GM12878 (cell line): Measurements from ENCODE around the gene PIGU. TPM values are rescaled to one million over a fixed set of nuclear protein-coding genes. Genes with fewer than 3 reads are reported as not detected.
A peak's percentile ranks its signal among the peaks of the same experiment; 100 is the strongest.

Experiments used
- ATAC-seq: fragments of 200-7000 bp; cut with Tn5 transposase; 3 replicates; pipeline ENCODE4 v1.9.1; 2020; ENCODE audit warnings: mild to moderate bottlenecking, moderate library complexity
- BruUV-seq: library from RNA; stranded (reverse); fragments of 400-500 nt; replicated peaks from 2 replicates; lab custom pipeline; 2021; lab: Mats Ljungman, UMichigan
- CTCF ChIA-PET: fragments of 300-600 bp; sonication (Branson Sonifier 250); formaldehyde crosslinking; extraction: SDS; loops from one replicate; lab custom pipeline; 2021; ENCODE audit warnings: inconsistent platforms; lab: Yijun Ruan, JAX
- POLR2A ChIA-PET: fragments of 350-600 bp; formaldehyde crosslinking; extraction: SDS; loops from one replicate; lab custom pipeline; 2021; ENCODE audit warnings: inconsistent platforms; lab: Charles Lee
- RAD21 ChIA-PET: fragments of 300-600 bp; sonication (Branson Sonifier 250); formaldehyde crosslinking; loops from one replicate; lab custom pipeline; 2023; ENCODE audit warnings: antibody characterized with exemption; ENCODE audit not compliant: unreplicated experiment; lab: Charles Lee
- SMC1A ChIA-PET: fragments of 300-600 bp; sonication (Branson Sonifier 250); formaldehyde crosslinking; loops from one replicate; lab custom pipeline; 2023; ENCODE audit not compliant: unreplicated experiment, uncharacterized antibody; lab: Charles Lee
- DNase-seq: peaks from one replicate; pipeline ENCODE4 v3.0.0-alpha.2; 2011; ENCODE audit warnings: low read depth, low spot score
- FAIRE-seq: peaks from 3 replicates; lab custom pipeline; 2011; peaks lifted over from hg19 to GRCh38; lab: Jason Lieb, UNC
- H2AFZ ChIP-seq: 2 replicates; pipeline ENCODE4 v1.6.0; 2011; ENCODE audit warnings: low read depth, low read length, control low read depth; ENCODE audit not compliant: control insufficient read depth
- H3K27ac ChIP-seq: 2 replicates; pipeline ENCODE4 v1.5.1; 2011; ENCODE audit warnings: control low read depth; ENCODE audit not compliant: control insufficient read depth, insufficient read depth
- H3K27me3 ChIP-seq, 2 experiments: replicated peaks in 1 of 2; 2 replicates each; pipeline versions ENCODE4 v1.6.0 to v1.6.1; 2011; ENCODE audit warnings: low read length in 1 of 2; ENCODE audit not compliant: control insufficient read depth in 2 of 2, insufficient read depth in 2 of 2
- H3K36me3 ChIP-seq, 2 experiments: 2 replicates each; pipeline ENCODE4 v1.5.1; 2011; ENCODE audit warnings: low read length in 1 of 2; ENCODE audit not compliant: control insufficient read depth in 2 of 2, insufficient read depth in 2 of 2
- H3K4me1 ChIP-seq: 2 replicates; pipeline ENCODE4 v1.6.1; 2011; ENCODE audit warnings: mild to moderate bottlenecking, low read length, moderate library complexity, mixed read lengths; ENCODE audit not compliant: control insufficient read depth, insufficient read depth
- H3K4me2 ChIP-seq: 2 replicates; pipeline ENCODE4 v1.6.0; 2011; ENCODE audit warnings: control low read depth; ENCODE audit not compliant: control insufficient read depth, insufficient read depth
- H3K4me3 ChIP-seq: fragments of 200-600 bp; sonication (generic); 2 replicates; pipeline ENCODE4 v1.5.1; 2016
- H3K79me2 ChIP-seq: 2 replicates; pipeline ENCODE4 v1.6.0; 2011; ENCODE audit warnings: low read length; ENCODE audit not compliant: control insufficient read depth, insufficient read depth
- H3K9ac ChIP-seq: 2 replicates; pipeline ENCODE4 v1.8.0; 2011; ENCODE audit warnings: low read length, control low read depth, mixed read lengths; ENCODE audit not compliant: control insufficient read depth, insufficient read depth
- H3K9me3 ChIP-seq: replicated peaks from 3 replicates; pipeline ENCODE4 v1.5.1; 2011; ENCODE audit warnings: mild to moderate bottlenecking, low read length; ENCODE audit not compliant: control insufficient read depth, insufficient read depth
- H4K20me1 ChIP-seq: 2 replicates; pipeline ENCODE4 v1.6.0; 2011; ENCODE audit not compliant: control insufficient read depth, insufficient read depth
- BMI1 ChIP-seq: fragments of 450-650 bp; IDR thresholded peaks from 2 replicates; pipeline ENCODE4 v1.6.1; 2016; ENCODE audit warnings: mild to moderate bottlenecking, moderate library complexity, borderline replicate concordance
- CBX5 ChIP-seq: sonication (generic); IDR thresholded peaks from 2 replicates; pipeline ENCODE4 v1.6.1; 2016; ENCODE audit warnings: low read depth, moderate library complexity, mild to moderate bottlenecking, inconsistent platforms
- FOS ChIP-seq: IDR thresholded peaks from 3 replicates; pipeline ENCODE4 v1.6.1; 2011; ENCODE audit warnings: borderline replicate concordance; ENCODE audit not compliant: insufficient read length; ENCODE audit errors: extremely low read depth
- HCFC1 ChIP-seq: fragments of 150-350 bp; IDR thresholded peaks from 2 replicates; pipeline ENCODE4 v1.6.1; 2014; ENCODE audit warnings: low read length
- NBN ChIP-seq: fragments of 450-650 bp; IDR thresholded peaks from 2 replicates; pipeline ENCODE4 v1.6.1; 2016
- PAX5 ChIP-seq: IDR thresholded peaks from 2 replicates; pipeline ENCODE4 v1.6.1; 2011; ENCODE audit warnings: low read depth, low read length, borderline replicate concordance
- RAD21 ChIP-seq: IDR thresholded peaks from 2 replicates; pipeline ENCODE4 v1.6.1; 2011; ENCODE audit warnings: mild to moderate bottlenecking, low read depth, low read length, moderate library complexity; ENCODE audit not compliant: insufficient read depth
- TBL1XR1 ChIP-seq: IDR thresholded peaks from 2 replicates; pipeline ENCODE4 v1.6.1; 2012; ENCODE audit warnings: low read depth, low read length, improper control_type of control experiment
- WGBS: methylation state at CpG from one replicate; pipeline ENCODE4 v1.1.6; 2016; ENCODE audit warnings: low lambda C conversion rate; ENCODE audit not compliant: insufficient replicate concordance, insufficient coverage; ENCODE audit errors: missing lambda C conversion rate; 5-methylcytosine and 5-hydroxymethylcytosine counted together
- in situ Hi-C: fragments of 300-500 bp; cut with MboI; formaldehyde crosslinking; loops from 9 replicates; pipeline ENCODE4 v1.14.3; 2018; ENCODE audit warnings: mixed read lengths
- intact Hi-C: fragments of 100-400 bp; cut with micrococcal nuclease; formaldehyde crosslinking; loops from one replicate; pipeline ENCODE4 v1.14.2; 2022; ENCODE audit not compliant: unreplicated experiment
- polyA plus RNA-seq, 11 experiments: library from polyadenylated mRNA; depleted of rRNA in 4 of 11; unstranded in 6 of 11; stranded (reverse) in 5 of 11; fragments of >200 nt; fragmentation: Nextera tagmentation in 4 of 11; fragmentation: Illumina TruSeq in 1 of 11; extraction: Ambion mirVana in 4 of 11; extraction: Trizol in 1 of 11; gene quantifications; 1 replicate in 1 of 11; 2 replicates in 10 of 11; pipeline versions ENCODE4 v1.2.1 to v1.2.3, GENCODE V29; 2011 to 2016; ENCODE audit warnings: inconsistent platforms in 2 of 11, missing spikeins in 2 of 11, low read depth in 1 of 11
- total RNA-seq, 4 experiments: library from RNA; depleted of rRNA in 3 of 4; stranded (reverse); fragments of >200 nt in 3 of 4; fragmentation: Illumina TruSeq in 1 of 4; extraction: Trizol in 1 of 4; gene quantifications; 2 replicates each; pipeline versions ENCODE4 v1.2.1 to v1.2.3, GENCODE V29; 2013 to 2021
- TF ChIP-seq, protein P1 (sequence below): IDR thresholded peaks from 2 replicates; pipeline ENCODE4 v1.6.1; 2011; ENCODE audit warnings: low read depth, low read length, improper control_type of control experiment, borderline replicate concordance
- TF ChIP-seq, protein P2 (sequence below): IDR thresholded peaks from 2 replicates; pipeline ENCODE4 v1.6.1; 2011; ENCODE audit warnings: borderline replicate concordance, low read depth, mild to moderate bottlenecking, moderate library complexity, low read length; ENCODE audit not compliant: insufficient read depth, poor library complexity, severe bottlenecking
- TF ChIP-seq, protein P3 (sequence below): fragments of 450-650 bp; IDR thresholded peaks from 2 replicates; pipeline ENCODE4 v1.6.1; 2018; ENCODE audit warnings: borderline replicate concordance, mild to moderate bottlenecking; ENCODE audit not compliant: partially characterized antibody
- TF ChIP-seq, protein P4 (sequence below): fragments of 450-650 bp; IDR thresholded peaks from 2 replicates; pipeline ENCODE4 v1.6.1; 2017; ENCODE audit warnings: mild to moderate bottlenecking, moderate library complexity

The PIGU gene
- total and polyA plus RNA-seq, 10 of the 15 experiments (the other 5 are each of a cell fraction or from before 2014, with no cell fraction given) = 4.1 to 88.2 (median 25.0) TPM

GRCh38 chr20:34579979-34580940 is 96.6 kb downstream of the PIGU start:
- peaks cover 2 to 11% of the 10 kb centered on the region in 2 experiments; a peak in 3 of 4 replicates for H3K36me3 ChIP-seq
- no peak overlapping the region for H3K4me3 ChIP-seq
- intact Hi-C loops = no loop called here
- no peak overlapping the region for H3K4me2 ChIP-seq
- H3K9me3 ChIP-seq = no peaks in the 10 kb centered on the region; the same call in 2 of the 3 replicates
- BruUV-seq = no TSS peak
- RAD21 ChIA-PET = interaction anchor here (2.3 kb wide), 1 partner anchor 190 kb away, joined by 8 read pairs; no protein-coding TSS in a partner anchor
- in situ Hi-C loops = no loop called here
- POLR2A ChIA-PET = interaction anchor here (0.9 to 1.4 kb wide), 2 partner anchors 12 to 65 kb away, joined by 3 to 4 read pairs; no protein-coding TSS in a partner anchor
- SMC1A ChIA-PET = interaction anchor here (0.5 to 1.3 kb wide), 2 partner anchors 93 to 123 kb away, joined by 3 to 5 read pairs; partner anchors contain the start of gene TP53INP2
- no peak overlapping the region for H3K9ac ChIP-seq
- no peak overlapping the region; the same call in 1 of the 2 replicates for H2AFZ ChIP-seq
- no peaks in the 10 kb centered on the region for H4K20me1 ChIP-seq
- H3K79me2 ChIP-seq = no peaks in the 10 kb centered on the region
- WGBS = 58% methylated on average over 7 of the region's 7 CpGs
- CTCF ChIA-PET = interaction anchor here (1.0 to 1.8 kb wide), 4 partner anchors 18 to 190 kb away, joined by 3 to 9 read pairs (median 6); no protein-coding TSS in a partner anchor
- no peaks in the 10 kb centered on the region for H3K27me3 ChIP-seq
- DNase-seq = peak; percentile 67
- FAIRE-seq = peak; percentile 94
- H3K27ac ChIP-seq = peak overlapping the region; percentile 50
- peak; percentile 88 for ATAC-seq
- H3K4me1 ChIP-seq = peaks cover 13% of the 10 kb centered on the region
- TF ChIP-seq BMI1 = no peak
- no peak for TF ChIP-seq PAX5
- TF ChIP-seq TBL1XR1 = no peak
- TF ChIP-seq, protein P1, sequence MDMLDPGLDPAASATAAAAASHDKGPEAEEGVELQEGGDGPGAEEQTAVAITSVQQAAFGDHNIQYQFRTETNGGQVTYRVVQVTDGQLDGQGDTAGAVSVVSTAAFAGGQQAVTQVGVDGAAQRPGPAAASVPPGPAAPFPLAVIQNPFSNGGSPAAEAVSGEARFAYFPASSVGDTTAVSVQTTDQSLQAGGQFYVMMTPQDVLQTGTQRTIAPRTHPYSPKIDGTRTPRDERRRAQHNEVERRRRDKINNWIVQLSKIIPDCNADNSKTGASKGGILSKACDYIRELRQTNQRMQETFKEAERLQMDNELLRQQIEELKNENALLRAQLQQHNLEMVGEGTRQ = no peak
- TF ChIP-seq HCFC1 = no peak
- TF ChIP-seq, protein P2, sequence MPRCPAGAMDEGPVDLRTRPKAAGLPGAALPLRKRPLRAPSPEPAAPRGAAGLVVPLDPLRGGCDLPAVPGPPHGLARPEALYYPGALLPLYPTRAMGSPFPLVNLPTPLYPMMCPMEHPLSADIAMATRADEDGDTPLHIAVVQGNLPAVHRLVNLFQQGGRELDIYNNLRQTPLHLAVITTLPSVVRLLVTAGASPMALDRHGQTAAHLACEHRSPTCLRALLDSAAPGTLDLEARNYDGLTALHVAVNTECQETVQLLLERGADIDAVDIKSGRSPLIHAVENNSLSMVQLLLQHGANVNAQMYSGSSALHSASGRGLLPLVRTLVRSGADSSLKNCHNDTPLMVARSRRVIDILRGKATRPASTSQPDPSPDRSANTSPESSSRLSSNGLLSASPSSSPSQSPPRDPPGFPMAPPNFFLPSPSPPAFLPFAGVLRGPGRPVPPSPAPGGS = no peak
- TF ChIP-seq, protein P3, sequence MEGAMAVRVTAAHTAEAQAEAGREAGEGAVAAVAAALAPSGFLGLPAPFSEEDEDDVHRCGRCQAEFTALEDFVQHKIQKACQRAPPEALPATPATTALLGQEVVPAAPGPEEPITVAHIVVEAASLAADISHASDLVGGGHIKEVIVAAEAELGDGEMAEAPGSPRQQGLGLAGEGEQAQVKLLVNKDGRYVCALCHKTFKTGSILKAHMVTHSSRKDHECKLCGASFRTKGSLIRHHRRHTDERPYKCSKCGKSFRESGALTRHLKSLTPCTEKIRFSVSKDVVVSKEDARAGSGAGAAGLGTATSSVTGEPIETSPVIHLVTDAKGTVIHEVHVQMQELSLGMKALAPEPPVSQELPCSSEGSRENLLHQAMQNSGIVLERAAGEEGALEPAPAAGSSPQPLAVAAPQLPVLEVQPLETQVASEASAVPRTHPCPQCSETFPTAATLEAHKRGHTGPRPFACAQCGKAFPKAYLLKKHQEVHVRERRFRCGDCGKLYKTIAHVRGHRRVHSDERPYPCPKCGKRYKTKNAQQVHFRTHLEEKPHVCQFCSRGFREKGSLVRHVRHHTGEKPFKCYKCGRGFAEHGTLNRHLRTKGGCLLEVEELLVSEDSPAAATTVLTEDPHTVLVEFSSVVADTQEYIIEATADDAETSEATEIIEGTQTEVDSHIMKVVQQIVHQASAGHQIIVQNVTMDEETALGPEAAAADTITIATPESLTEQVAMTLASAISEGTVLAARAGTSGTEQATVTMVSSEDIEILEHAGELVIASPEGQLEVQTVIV = no peak
- TF ChIP-seq, protein P4, sequence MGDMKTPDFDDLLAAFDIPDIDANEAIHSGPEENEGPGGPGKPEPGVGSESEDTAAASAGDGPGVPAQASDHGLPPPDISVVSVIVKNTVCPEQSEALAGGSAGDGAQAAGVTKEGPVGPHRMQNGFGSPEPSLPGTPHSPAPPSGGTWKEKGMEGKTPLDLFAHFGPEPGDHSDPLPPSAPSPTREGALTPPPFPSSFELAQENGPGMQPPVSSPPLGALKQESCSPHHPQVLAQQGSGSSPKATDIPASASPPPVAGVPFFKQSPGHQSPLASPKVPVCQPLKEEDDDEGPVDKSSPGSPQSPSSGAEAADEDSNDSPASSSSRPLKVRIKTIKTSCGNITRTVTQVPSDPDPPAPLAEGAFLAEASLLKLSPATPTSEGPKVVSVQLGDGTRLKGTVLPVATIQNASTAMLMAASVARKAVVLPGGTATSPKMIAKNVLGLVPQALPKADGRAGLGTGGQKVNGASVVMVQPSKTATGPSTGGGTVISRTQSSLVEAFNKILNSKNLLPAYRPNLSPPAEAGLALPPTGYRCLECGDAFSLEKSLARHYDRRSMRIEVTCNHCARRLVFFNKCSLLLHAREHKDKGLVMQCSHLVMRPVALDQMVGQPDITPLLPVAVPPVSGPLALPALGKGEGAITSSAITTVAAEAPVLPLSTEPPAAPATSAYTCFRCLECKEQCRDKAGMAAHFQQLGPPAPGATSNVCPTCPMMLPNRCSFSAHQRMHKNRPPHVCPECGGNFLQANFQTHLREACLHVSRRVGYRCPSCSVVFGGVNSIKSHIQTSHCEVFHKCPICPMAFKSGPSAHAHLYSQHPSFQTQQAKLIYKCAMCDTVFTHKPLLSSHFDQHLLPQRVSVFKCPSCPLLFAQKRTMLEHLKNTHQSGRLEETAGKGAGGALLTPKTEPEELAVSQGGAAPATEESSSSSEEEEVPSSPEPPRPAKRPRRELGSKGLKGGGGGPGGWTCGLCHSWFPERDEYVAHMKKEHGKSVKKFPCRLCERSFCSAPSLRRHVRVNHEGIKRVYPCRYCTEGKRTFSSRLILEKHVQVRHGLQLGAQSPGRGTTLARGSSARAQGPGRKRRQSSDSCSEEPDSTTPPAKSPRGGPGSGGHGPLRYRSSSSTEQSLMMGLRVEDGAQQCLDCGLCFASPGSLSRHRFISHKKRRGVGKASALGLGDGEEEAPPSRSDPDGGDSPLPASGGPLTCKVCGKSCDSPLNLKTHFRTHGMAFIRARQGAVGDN = peak; percentile 66
- no peak for TF ChIP-seq RAD21
- no peak for TF ChIP-seq FOS
- TF ChIP-seq NBN = 0 out of 2 replicates have a peak, but pooled peaks have one; percentile 38
- no peak for TF ChIP-seq CBX5
